Measurements from ENCODE around the gene SGTB. TPM values are rescaled to one million over a fixed set of nuclear protein-coding genes. Genes with fewer than 3 reads are reported as not detected.

SGTB gene
- total RNA-seq, 4 donors from 2014 or later, result 3.6 to 6.6 (median 4.3) TPM

GRCh38 chr5:65730910-65731309 lies 9.0 kb upstream of the SGTB start:
- in situ Hi-C loops (cut with MboI; ENCODE audit: low sequenced_read_pairs in 4 of 4) (loop anchor here in 1 of 4 donors (25.0 kb wide), 1 partner anchor 406 kb away; the partner anchor contains the start of gene SREK1), intact Hi-C loops (cut with DNase I; ENCODE audit: low total_unique reads) (no loop called here)
- no peak for DNase-seq
- Histone ChIP-seq H3K4me3 (no peak overlapping the region), H3K27ac (no peak overlapping the region), H3K9me3 (no peaks in the 10 kb centered on the region), H3K27me3 (no peaks in the 10 kb centered on the region), H3K4me1 (peaks cover 0 to 4% of the 10 kb centered on the region in 2 donors), H3K36me3 (no peaks in the 10 kb centered on the region)
- TF ChIP-seq, protein P1, sequence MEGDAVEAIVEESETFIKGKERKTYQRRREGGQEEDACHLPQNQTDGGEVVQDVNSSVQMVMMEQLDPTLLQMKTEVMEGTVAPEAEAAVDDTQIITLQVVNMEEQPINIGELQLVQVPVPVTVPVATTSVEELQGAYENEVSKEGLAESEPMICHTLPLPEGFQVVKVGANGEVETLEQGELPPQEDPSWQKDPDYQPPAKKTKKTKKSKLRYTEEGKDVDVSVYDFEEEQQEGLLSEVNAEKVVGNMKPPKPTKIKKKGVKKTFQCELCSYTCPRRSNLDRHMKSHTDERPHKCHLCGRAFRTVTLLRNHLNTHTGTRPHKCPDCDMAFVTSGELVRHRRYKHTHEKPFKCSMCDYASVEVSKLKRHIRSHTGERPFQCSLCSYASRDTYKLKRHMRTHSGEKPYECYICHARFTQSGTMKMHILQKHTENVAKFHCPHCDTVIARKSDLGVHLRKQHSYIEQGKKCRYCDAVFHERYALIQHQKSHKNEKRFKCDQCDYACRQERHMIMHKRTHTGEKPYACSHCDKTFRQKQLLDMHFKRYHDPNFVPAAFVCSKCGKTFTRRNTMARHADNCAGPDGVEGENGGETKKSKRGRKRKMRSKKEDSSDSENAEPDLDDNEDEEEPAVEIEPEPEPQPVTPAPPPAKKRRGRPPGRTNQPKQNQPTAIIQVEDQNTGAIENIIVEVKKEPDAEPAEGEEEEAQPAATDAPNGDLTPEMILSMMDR (IDR thresholded peaks at IDR 0.05 in 4 of 5, conservative IDR thresholded peaks at IDR 0.05 in 1 of 5), result no peak
- TF ChIP-seq POLR2A (IDR thresholded peaks at IDR 0.05), result no peak
- ATAC-seq, result no peak

DNA sequence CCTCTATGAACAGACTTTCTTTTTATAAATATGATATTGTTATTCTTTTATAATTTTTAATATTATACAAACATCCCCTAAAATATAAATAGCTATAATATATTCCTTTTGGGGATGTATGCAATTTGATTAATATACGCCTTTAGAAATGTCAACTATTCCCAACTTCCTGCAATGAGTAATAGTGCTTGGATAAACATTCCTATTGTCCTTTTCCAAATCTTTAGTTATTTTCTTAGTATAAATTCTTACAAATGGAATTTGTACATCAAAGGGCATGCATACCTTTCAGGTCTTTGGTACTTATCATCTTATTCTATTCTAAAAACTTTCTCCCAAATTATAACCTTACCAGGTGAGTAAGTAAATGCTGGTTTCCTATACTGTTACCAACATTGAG lies 6.3 kb upstream of the SGTB start:
- Histone ChIP-seq H3K27ac (no peak overlapping the region), H3K36me3 (no peaks in the 10 kb centered on the region), H3K27me3 (no peaks in the 10 kb centered on the region), H3K4me3 (no peak overlapping the region), H3K4me1 (peaks cover 16 to 23% of the 10 kb centered on the region in 2 donors), H3K9me3 (no peaks in the 10 kb centered on the region)
- no peak for DNase-seq
- intact Hi-C loops (cut with DNase I; ENCODE audit: low total_unique reads), result no loop called here
- in situ Hi-C loops (cut with MboI; ENCODE audit: low sequenced_read_pairs in 4 of 4), result loop anchor here in 2 of 4 donors (10.0 to 25.0 kb wide), 2 partner anchors 409 to 417 kb away; partner anchors contain the start of gene SREK1 (in 2 of the 2)
- TF ChIP-seq, protein P1 (IDR thresholded peaks at IDR 0.05 in 4 of 5, conservative IDR thresholded peaks at IDR 0.05 in 1 of 5), result no peak
- no peak for TF ChIP-seq POLR2A (IDR thresholded peaks at IDR 0.05)
- ATAC-seq, result no peak

- no peaks in the 10 kb centered on the region for H3K36me3 ChIP-seq
- TF ChIP-seq, protein P1 (IDR thresholded peaks at IDR 0.05 in 4 of 5, conservative IDR thresholded peaks at IDR 0.05 in 1 of 5), result no peak
- no peak for TF ChIP-seq POLR2A (IDR thresholded peaks at IDR 0.05)
- no peak overlapping the region for H3K4me3 ChIP-seq
- no peak overlapping the region for H3K27ac ChIP-seq
- no peaks in the 10 kb centered on the region for H3K9me3 ChIP-seq
- H3K27me3 ChIP-seq, result no peaks in the 10 kb centered on the region
- in situ Hi-C loops (cut with MboI; ENCODE audit: low sequenced_read_pairs in 4 of 4), result loop anchor here in 2 of 4 donors (10.0 to 25.0 kb wide), 2 partner anchors 410 to 417 kb away; partner anchors contain the start of gene SREK1 (in 2 of the 2)
- ATAC-seq, result no peak
- peaks cover 16 to 27% of the 10 kb centered on the region in 2 donors for H3K4me1 ChIP-seq
- no peak for DNase-seq
- intact Hi-C loops (cut with DNase I; ENCODE audit: low total_unique reads), result no loop called here
These were observed 5.7 kb upstream of the SGTB start for GRCh38 chr5:65727491-65728156.

GRCh38 chr5:65722575-65723403 lies 880 bp upstream of the SGTB start:
- no peaks in the 10 kb centered on the region for H3K36me3 ChIP-seq
- H3K4me3 ChIP-seq, result peak overlapping the region; percentile 76 to 98 (median 88)
- ATAC-seq (peak; percentile 51 to 54), DNase-seq (peak; percentile 3 to 29)
- TF ChIP-seq POLR2A (IDR thresholded peaks at IDR 0.05), result no peak
- TF ChIP-seq, protein P1 (IDR thresholded peaks at IDR 0.05 in 4 of 5, conservative IDR thresholded peaks at IDR 0.05 in 1 of 5), result no peak
- no peaks in the 10 kb centered on the region for H3K27me3 ChIP-seq
- intact Hi-C loops (cut with DNase I; ENCODE audit: low total_unique reads), result loop anchor here (2.0 to 5.0 kb wide), 3 partner anchors 95 to 420 kb away; partner anchors contain the start of genes ERBIN, SHLD3, SREK1 and TRAPPC13
- in situ Hi-C loops (cut with MboI; ENCODE audit: low sequenced_read_pairs in 4 of 4), result loop anchor here in 1 of 4 donors (10.0 kb wide), 1 partner anchor 422 kb away; the partner anchor contains the start of gene SREK1
- H3K4me1 ChIP-seq, result peaks cover 28 to 50% of the 10 kb centered on the region in 2 donors
- H3K9me3 ChIP-seq, result no peaks in the 10 kb centered on the region
- H3K27ac ChIP-seq, result peak overlapping the region; percentile 85 to 90 (median 88)
